Skin epidermis (tissue), 12 donors: Measurements from ENCODE around the gene ATXN1.

ENCODE experiments used
- H3K27ac ChIP-seq, 21 experiments: fragments of 200-600 bp; sonication (generic) in 11 of 21; one replicate each; pipeline ENCODE4 v1.5.0; 2020; ENCODE audit warnings: mild to moderate bottlenecking in 3 of 21, inconsistent platforms in 2 of 21, moderate library complexity in 2 of 21
- H3K4me3 ChIP-seq, 7 experiments: fragments of 200-600 bp; sonication (generic) in 2 of 7; one replicate each; pipeline ENCODE4 v1.5.0; 2020; ENCODE audit warnings: inconsistent platforms in 2 of 7, mild to moderate bottlenecking in 2 of 7, moderate library complexity in 1 of 7

ATXN1 gene

GRCh38 chr6:16313732-16314131 is 447.5 kb downstream of the ATXN1 start:
- Histone ChIP-seq H3K27ac (no peak overlapping the region), H3K4me3 (no peak overlapping the region)

GRCh38 chr6:16311763-16312162 is 449.5 kb downstream of the ATXN1 start:
- no peak overlapping the region for H3K4me3 ChIP-seq
- no peak overlapping the region for H3K27ac ChIP-seq

DNA sequence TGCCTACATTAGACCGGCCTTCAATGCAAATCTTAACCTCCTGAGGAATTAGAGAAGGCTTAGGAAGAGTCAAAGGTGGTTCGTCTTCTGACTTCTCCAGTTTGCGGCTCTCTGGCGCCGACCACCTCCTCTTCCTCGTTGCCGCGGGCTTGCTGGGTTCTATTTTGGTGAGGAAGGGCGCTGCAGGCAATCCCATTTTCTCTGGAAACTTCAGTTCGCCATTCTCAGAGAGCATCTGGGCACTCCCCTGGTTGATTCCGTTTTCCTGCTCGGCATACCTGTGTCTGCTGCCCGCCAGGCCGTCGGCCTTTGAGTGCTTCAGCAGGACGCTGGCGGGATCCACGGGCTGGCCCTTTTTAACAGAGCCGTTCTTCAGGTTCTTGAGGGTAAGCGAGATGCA is 454.9 kb downstream of the ATXN1 start:
- Histone ChIP-seq H3K4me3 (no peak overlapping the region), H3K27ac (no peak overlapping the region)

DNA sequence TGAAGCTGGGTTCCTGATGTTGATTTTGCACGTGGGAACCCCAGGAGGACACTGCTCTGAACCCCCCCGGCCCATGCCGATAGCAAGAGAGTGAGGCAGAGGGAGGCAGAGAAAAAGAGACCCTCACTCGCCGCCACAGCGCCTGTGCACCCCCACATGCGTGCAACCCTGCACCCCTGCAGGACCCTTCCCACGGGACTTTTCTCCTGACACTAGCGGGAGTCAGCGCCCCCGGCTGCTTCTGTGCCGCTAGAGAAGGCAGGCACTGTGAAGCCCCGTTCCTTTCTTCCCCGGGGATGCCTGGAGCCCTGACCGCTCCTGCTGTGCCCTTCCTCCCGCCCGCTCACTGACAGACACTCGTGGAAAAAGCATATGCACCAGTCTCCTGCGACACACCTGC is 455.5 kb downstream of the ATXN1 start:
- Histone ChIP-seq H3K27ac (no peak overlapping the region), H3K4me3 (no peak overlapping the region)

GRCh38 chr6:16305246-16305725 is 456.0 kb downstream of the ATXN1 start:
- Histone ChIP-seq H3K4me3 (no peak overlapping the region), H3K27ac (no peak overlapping the region)

GRCh38 chr6:16302721-16303552 is 458.3 kb downstream of the ATXN1 start:
- Histone ChIP-seq H3K27ac (no peak overlapping the region), H3K4me3 (no peak overlapping the region)

DNA sequence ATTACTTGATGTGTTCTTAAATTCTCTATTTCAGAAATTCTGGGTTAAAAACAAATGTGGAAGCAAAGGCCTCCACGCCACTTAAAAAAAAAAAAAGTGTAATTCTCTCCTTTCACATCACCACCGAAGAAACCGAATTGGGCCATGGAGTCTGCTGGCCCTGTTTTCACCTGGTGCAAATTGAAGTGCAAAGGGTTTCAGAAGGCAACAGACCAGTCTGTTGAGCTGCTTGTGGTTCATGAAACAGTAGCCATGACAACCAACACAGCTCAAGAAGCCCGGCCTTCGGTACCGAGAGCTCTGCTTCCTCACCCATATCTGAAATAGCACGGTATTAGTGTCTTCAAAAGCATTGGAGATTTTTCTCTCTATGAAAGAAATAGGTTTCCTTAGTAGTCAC is 459.7 kb downstream of the ATXN1 start:
- no peak overlapping the region for H3K4me3 ChIP-seq
- H3K27ac ChIP-seq, result no peak overlapping the region

DNA sequence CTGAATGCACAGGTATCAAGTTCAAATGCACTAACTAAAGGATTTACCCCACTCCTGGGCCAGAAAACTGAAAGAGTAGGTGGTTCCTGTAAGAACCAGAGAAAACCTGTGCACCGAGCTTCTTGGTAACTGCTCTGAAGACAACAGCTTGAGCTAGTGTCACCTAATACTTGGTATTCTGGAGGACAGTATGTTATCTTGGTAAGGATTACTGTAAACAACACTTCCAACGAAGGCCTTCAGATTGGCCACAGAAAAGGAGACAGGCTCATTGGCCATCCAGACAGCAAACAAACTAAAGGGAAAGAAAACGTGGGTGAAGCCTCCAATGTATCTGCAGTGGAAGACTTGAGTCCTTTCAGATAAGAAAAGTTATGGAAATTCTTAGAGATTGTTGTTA is 461.4 kb downstream of the ATXN1 start:
- no peak overlapping the region for H3K27ac ChIP-seq
- no peak overlapping the region for H3K4me3 ChIP-seq

DNA sequence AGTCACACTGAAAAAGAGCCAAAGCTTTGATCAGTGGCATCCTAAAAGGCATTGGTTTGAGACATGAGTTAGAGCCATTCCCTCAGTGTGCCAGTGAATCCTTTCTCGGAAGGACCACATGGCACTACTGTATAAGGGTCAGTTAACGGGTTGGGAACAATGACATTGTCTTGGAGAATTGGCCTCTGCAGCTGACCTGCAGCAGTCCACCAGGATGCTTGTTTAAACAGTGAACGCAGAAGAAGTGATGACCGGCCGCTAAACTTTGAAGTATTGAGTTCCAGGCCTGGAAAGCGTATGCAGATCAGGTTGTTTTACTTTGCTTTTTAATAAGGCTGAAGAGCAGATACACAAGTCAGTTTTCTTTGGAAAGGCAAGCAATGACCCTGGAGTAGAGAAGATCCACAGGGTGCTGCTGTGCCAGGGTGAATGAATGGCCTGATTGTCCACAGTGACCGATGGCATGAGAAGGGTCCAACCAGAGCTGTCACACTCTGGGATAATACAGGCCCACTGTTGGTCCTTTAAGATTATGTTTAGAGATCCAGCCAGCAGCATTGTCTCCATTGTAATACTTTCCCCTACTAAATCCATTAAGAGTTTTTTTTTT is 465.1 kb downstream of the ATXN1 start:
- Histone ChIP-seq H3K4me3 (no peak overlapping the region), H3K27ac (no peak overlapping the region)

DNA sequence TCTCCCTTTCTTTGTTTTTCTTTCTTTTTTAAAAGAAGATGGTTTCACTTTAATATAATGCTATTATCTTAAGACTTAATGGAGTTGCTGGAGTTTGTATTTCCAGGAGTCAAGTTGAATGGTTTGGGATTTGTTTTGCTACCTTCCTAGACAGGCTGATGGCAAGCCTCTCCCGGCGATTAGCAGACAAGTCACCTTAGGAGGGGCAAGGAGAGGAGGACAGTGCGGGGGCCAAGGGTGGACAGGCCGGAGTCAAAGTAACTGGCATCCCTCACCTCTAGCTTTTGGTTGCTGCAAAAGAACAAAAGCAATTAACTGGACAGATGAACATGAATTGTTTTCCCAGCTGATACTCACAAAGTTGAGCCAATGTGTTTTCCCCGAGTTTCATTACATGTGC is 465.8 kb downstream of the ATXN1 start:
- H3K27ac ChIP-seq, result no peak overlapping the region
- H3K4me3 ChIP-seq, result no peak overlapping the region

- Histone ChIP-seq H3K4me3 (no peak overlapping the region), H3K27ac (no peak overlapping the region)
These were observed 466.2 kb downstream of the ATXN1 start for GRCh38 chr6:16295060-16295459.

DNA sequence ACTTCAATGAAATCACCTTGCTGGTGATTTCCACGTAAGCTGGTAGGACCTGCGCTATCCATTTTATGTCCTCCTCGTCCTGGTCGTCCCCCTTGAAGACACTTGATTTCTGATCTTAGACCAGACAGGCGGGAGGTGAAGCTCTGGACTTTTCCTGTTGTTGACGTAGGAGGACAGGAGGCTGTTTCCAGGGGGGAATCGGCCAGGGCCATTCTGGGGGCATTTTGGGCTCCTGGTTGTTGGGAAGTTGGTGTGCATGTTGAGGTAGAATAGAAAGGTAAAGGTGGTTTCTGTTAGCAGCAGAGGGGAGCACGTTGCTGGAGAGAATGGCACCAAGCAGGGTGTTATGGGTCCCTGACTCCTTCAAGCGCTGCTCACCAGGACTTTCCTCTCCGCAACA is 466.9 kb downstream of the ATXN1 start:
- H3K4me3 ChIP-seq, result no peak overlapping the region
- H3K27ac ChIP-seq, result no peak overlapping the region

GRCh38 chr6:16292942-16293341 is 468.3 kb downstream of the ATXN1 start:
- Histone ChIP-seq H3K4me3 (no peak overlapping the region), H3K27ac (no peak overlapping the region)

DNA sequence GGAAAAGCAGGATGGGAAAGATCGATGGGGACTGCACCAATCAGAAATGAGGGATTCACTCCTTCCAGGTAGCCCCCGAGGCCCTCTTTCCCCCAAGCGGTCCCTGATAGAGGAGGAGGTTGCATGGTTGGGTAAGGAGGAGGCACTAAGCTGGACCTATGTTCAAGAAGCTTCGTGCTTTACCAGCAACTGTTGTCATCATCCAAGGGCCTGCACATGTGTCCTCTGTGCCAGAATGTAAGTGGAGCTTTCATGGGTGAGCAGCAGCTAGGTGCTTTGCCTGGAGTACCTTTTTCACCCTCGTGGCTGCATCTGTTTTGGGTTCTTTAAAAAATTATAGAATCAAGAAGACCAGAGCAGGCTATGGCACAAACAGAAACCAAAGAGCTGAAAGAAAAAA is 468.8 kb downstream of the ATXN1 start:
- H3K27ac ChIP-seq, result no peak overlapping the region

GRCh38 chr6:16291739-16292138 is 469.5 kb downstream of the ATXN1 start:
- no peak overlapping the region for H3K27ac ChIP-seq

More for the DNA sequence above, 468.8 kb downstream of the ATXN1 start:
- no peak overlapping the region for H3K4me3 ChIP-seq

DNA sequence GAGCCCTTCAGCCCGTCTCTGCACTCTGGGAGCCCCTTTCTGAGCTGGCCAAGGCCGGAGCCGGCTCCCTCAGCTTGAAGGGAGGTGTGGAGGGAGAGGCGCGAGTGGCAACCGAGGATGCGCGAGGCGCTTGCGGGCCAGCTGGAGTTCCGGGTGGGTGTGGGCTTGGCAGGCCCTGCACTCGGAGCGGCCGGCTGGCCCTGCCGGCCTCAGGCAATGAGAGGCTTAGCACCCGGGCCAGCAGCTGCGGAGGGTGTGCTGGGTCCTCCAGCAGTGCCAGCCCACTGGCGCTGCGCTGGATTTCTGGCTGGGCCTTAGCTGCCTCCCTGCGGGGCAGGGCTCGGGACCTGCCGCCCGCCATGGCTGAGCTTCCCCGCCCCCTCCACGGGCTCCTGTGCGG is 473.1 kb downstream of the ATXN1 start:
- no peak overlapping the region for H3K4me3 ChIP-seq
- H3K27ac ChIP-seq, result no peak overlapping the region

More at GRCh38 chr6:16291739-16292138, 469.5 kb downstream of the ATXN1 start:
- H3K4me3 ChIP-seq, result no peak overlapping the region

DNA sequence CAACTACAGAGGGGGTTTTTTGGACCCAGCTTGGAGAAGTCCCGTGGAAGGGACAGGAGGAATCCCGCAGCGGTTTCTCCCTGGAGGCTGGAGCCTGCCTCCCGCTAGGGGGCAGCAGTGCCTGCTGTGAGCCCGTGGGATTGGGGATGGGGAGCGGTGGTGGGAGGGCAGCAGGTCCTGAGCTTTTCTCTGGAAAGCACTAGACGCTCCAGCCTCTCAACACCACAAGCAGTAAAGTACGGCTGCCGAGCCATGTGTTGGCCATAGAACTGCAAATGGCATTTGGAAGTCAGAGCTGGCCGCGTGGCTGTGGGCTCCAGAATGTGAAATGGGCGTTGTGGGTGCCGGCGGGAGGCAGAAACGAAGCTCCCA is 475.1 kb downstream of the ATXN1 start:
- Histone ChIP-seq H3K4me3 (no peak overlapping the region), H3K27ac (no peak overlapping the region)

DNA sequence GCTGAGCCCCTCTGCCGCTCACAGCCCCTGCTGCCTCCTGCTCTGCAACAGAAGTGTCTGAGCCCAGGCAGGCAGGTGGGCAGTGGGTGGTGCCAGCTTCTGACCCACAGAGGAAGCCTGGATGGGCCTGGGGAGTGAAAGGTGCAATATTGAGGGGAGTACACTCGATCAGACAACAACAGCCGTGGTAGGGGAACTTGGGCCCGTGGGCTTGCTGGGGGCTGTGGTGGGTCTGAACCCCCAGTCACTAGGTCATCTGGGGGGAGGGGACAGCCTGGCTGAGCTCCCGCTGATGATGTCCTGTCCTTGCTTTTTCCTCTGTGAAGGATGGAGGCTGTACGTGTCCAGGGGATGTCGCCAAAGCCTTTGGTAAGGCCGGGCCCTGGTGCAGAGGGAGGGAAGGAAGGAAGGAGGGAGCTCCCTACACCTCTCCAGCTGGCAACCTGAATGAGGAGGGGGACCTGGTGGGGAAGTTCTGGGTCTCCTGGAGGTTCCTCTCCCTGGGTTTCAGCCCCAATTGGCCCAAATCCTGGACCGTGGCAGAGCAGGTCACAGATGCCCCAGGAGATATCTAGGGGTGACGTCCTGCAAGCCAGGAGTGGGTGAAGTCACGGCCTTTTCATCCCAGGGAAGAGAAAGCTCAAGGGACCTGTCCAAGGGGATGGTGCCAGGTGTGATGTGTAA is 475.7 kb downstream of the ATXN1 start:
- H3K4me3 ChIP-seq, result no peak overlapping the region
- no peak overlapping the region for H3K27ac ChIP-seq

GRCh38 chr6:16284472-16284871 is 476.8 kb downstream of the ATXN1 start:
- Histone ChIP-seq H3K4me3 (no peak overlapping the region), H3K27ac (no peak overlapping the region)

- Histone ChIP-seq H3K27ac (no peak overlapping the region), H3K4me3 (no peak overlapping the region)
These were observed 478.9 kb downstream of the ATXN1 start for GRCh38 chr6:16282370-16282769.

- Histone ChIP-seq H3K27ac (no peak overlapping the region), H3K4me3 (no peak overlapping the region)
These were observed 482.0 kb downstream of the ATXN1 start for GRCh38 chr6:16279243-16279642.
